Measurements from ENCODE around the gene TBC1D24.
"Not testable (repeated sequence)": the region's sequence is repeated elsewhere in the genome, so short reads cannot be mapped to it uniquely, and the experiment has no call there.

The TBC1D24 gene

GRCh38 chr16:2474877-2475412 lies at the start of gene TBC1D24:
TSS of gene TBC1D24 (plus strand) at chr16:2475127. CDS start at chr16:2496149, 21,022 bp downstream.
- peak in 57 of 58 donors; percentile 22 to 89 (median 77) for DNase-seq

DNA sequence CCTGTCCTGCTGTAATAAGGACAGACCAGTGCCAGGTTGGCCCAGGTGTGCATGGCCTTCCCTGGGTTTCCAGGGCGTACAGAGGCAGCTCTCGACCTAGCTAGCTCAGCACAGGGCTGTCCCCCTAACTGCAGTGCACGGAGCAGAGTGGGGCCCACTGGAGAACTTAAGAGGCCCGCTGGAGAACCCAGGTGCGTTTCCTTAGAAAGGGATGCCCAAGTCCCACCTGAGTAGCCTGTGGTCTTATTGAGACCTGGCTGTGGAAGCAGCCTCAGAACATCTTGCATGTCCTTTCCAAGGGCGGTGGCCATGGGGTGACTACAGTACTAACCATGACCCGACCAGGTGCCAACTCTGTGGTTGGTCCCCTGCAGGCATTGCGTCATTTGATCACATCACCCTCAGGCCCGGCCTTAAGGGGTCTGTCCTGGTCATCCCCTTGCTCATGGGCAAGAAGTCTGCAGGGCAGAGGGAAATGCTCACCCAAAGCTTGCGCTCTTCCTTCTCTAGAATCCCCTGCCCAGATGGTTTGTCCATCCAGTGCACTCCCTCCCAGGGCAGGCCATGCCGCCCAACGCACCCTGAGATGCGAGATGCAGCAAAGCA lies 49.0 kb upstream of the TBC1D24 start:
- no peak for DNase-seq

DNA sequence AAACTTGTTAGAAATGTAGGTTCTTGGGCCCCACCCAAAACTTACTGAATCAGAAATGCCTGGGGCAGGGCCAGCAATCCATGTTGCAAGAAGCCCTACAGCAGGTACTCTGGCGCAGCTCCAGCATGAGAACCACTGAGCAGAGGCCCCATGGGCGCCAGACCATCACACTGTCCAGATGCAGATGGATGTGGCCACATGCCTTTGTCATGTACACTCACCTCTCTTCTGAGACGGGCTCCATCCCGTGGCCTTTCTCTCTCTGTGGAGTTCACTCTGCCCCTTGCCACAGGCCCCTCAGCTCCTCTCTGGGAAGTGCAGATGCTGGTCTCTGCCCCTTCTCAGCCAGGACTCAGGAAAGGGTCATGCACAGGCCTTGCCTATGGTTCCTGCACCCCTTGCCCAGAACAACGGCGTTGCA lies 48.0 kb upstream of the TBC1D24 start:
- no peak for DNase-seq

DNA sequence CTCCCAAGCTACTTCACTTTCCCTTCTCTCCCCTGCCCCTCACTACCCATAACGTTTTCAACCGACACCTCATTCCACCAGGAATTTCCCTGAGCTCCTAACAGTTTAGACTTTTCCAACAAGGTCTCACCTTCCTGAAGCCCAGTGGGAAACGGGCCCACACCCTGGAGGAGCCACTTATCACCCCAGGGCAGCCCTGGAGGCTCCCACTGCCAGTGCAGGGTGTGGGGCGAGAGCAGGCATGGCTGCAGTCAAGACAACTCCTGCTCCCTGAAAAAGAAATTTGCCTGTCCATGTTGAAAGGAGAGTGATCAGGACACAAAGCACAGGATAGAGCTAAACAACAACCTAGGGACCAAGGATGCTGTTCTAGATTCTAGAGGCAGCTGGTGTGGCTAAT lies 47.4 kb upstream of the TBC1D24 start:
- DNase-seq: no peak

- peak in 3 of 58 donors; percentile 26 to 49 (median 28) for DNase-seq
These were observed 46.7 kb upstream of the TBC1D24 start for GRCh38 chr16:2428051-2428783.

- DNase-seq: no peak
These were observed 46.2 kb upstream of the TBC1D24 start for GRCh38 chr16:2428784-2429033.

- DNase-seq: peak; percentile 70 to 98 (median 95)
These were observed 45.7 kb upstream of the TBC1D24 start, which contains the start of gene CCNF for GRCh38 chr16:2429034-2429770. TSS of gene CCNF (plus strand) at chr16:2429447. CDS start at chr16:2429482, 35 bp downstream.

DNA sequence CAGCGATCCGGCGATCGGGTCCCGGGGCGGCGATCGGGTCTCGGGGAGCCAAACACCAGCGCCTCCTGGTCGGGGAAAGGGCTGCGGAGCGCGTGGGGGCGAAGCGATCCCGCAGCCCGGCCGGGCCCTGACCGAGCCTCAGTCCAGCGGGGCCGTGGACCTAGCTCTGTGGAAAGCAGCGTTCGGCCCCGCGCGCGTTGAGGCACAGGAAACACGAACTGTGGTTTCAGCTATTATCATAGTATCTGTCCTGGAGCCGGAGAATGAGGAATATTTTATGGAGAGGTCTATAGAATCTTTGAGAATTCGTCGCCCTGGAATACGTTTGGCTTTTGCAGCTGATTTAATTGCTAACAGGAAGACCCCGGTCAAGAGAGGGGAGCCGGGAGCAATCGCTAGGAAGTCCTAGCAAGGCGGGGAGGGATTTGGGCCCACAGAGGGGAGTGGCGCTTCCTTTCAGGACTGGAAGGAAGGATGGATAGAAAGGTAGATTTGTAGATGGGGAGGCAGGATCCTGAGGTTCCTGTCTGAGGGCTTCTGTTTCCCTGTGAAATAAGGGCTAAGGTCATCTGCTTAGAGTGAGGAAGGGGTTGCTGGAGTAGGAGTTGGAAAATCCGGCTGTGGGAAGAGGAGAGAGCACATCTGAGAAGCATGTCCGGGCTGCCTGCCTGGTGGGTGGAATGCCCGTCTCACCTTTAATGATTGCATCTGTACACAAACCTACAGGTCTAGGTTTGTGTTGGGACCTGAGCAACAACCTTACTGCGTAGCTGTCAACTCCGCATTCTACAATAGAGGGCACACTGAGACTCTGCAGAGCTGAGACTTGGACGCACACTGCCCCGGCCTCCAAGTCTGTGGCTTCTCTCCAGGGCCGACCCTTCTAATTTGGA lies 44.9 kb upstream of the TBC1D24 start:
- peak in 2 of 58 donors; percentile 21 to 49 for DNase-seq

DNA sequence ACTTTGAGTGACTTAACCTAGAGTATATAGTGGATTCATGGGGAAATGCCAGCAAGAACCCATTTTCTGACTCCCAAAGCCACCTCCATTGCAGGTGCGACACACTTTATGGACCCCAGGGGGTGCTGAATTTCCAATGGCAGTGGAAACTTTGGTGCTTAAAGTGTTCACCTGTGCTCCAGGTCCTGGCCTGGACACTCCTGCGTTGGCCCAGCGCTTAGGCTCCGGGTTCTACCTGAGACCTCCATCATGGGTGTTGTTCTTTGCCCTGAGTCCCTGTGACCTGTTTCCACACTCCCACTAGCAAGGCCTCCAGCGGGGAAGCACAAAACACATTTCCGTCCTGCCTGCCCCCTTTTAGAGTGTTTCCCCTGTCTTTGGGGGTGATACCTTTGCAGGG lies 42.6 kb upstream of the TBC1D24 start:
- no peak for DNase-seq

DNA sequence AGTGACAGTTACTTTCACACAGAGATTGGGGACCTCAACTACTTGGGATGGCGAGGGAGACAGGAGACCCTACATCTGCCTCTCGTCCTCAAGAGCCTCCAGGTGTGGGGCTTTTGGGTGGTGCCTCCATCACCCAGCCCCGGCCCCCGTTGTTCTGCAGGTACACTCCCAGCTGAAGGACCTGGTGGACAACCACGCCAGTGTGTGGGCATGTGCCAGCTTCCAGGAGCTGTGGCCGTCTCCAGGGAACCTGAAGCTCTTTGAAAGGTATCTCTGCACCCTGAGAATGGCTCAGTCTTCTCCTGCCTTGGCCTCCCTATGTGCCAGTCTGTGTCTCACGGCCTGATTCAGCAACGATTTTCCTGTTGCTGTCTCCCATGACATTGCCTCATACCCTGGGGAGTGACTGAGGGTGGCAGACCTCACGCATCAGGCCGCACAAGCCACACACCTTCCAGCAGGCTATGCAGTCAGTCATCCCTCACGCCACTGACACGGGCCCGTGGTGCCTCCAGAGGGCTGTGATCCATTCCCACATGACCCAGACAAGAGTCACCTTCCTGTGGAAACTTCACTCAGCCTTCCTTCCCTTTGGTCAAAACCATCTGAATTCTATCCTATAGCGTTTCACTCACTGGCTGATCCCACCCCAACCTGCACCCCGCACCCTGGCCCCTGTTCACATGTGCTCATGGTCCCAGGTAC lies 42.0 kb upstream of the TBC1D24 start:
- no peak for DNase-seq

GRCh38 chr16:2435236-2435635 lies 39.7 kb upstream of the TBC1D24 start:
- DNase-seq: not testable (repeated sequence)

DNA sequence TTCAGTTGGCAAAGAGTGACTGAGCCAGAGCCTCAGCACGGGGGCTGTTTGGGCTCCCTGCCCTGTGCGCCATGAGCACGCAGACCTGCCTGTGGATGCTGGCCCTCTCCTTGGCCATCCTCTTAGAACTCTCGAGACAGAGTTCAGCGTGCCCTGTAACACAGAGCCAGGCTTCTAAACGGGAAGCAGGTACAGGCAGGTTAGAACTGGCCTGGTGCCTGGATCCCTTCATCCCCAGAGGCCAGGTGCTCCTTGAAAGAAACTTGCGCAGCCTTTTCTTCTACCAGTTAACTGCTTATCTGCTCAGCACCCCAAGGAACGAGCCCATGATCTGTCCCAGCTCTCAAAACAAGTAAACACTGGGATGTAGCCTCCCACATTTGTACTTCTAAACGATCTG lies 38.8 kb upstream of the TBC1D24 start:
- DNase-seq: no peak

- DNase-seq: no peak
These were observed 37.7 kb upstream of the TBC1D24 start for GRCh38 chr16:2437032-2437790.

DNA sequence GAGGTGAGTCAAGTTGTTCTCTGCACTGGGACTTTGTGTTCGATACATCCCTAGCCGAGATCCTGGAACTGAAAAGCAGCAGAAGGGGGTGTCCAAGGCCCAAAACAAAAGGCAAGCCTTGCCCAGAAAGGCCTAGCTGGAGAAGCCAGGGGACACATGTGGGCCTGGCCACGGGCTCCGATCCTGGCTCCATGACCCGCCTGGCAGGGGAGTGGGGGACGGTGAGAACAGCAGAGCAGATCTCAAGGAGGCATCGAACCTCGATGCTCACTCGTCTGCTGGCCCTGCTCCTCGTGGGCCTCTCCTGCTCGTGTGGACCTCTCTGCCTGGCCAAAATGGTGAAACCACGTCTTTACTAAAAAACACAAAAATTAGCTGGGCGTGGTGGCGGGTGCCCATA lies 36.8 kb upstream of the TBC1D24 start:
- DNase-seq: peak in 1 of 58 donors; percentile 3

DNA sequence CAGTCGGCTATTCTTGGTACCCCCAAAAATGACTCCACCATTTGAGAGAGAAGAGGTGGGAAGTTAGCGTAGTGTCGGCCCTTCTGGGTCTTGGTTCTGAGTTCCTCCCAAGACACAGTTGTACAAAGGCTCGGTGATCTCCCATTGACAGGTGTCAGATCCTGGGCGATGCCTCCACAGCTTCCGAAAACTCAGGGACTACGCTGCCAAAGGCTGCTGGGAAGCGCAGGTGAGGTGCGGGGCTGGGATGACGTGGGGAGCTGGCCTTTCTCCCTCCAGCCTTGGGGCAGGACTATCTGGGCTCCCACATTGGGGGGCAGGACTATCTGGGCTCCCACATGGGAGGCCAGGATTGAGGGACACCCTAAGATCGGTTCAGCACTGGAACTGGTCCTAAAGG lies 35.3 kb upstream of the TBC1D24 start:
- no peak for DNase-seq

- not testable (repeated sequence) for DNase-seq
These were observed 33.7 kb upstream of the TBC1D24 start for GRCh38 chr16:2441143-2441804.

GRCh38 chr16:2443555-2443954 lies 31.4 kb upstream of the TBC1D24 start:
- no peak for DNase-seq

GRCh38 chr16:2447920-2448583 lies 26.9 kb upstream of the TBC1D24 start:
- no peak for DNase-seq

DNA sequence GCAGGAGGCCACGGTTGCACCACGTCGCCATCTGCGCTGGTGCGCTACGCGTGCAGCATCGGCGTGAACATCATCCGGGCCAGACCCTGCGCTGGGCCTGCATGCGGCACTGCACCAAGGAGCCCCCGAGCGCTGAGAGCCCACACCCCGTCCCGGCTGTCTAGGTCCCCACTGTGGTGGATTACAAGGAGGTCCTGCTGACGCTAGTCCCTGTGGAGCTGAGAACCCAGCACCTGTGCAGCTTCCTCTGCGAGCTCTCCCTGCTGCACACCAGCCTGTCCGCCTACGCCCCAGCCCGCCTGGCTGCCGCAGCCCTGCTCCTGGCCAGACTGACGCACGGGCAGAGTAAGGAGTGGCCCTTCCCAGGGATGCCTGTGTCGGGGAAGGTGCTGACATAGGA lies 25.8 kb upstream of the TBC1D24 start:
- no peak for DNase-seq
